HUES64 (cell line): ENCODE results near the gene HP1BP3.
"Not testable (repeated sequence)": the region's sequence is repeated elsewhere in the genome, so short reads cannot be mapped to it uniquely, and the experiment has no call there.

Experiments
- H3K27ac ChIP-seq: 2 replicates; pipeline ENCODE4 v1.7.0; 2013; ENCODE audit warnings: low read depth, low read length, inconsistent platforms
- H3K27me3 ChIP-seq: 2 replicates; pipeline ENCODE4 v1.6.1; 2013; ENCODE audit warnings: mild to moderate bottlenecking, low read length; ENCODE audit not compliant: insufficient read depth
- H3K36me3 ChIP-seq: 2 replicates; pipeline ENCODE4 v1.6.1; 2013; ENCODE audit warnings: mild to moderate bottlenecking, low read length; ENCODE audit not compliant: insufficient read depth
- H3K4me1 ChIP-seq: 2 replicates; pipeline ENCODE4 v1.6.1; 2013; ENCODE audit warnings: mild to moderate bottlenecking, low read length, moderate library complexity; ENCODE audit not compliant: insufficient read depth
- H3K4me3 ChIP-seq: 2 replicates; pipeline ENCODE4 v1.5.1; 2013; ENCODE audit warnings: mild to moderate bottlenecking, low read length, moderate library complexity
- H3K9ac ChIP-seq: 2 replicates; pipeline ENCODE4 v1.6.1; 2013; ENCODE audit warnings: mild to moderate bottlenecking, low read depth, low read length
- H3K9me3 ChIP-seq: 2 replicates; pipeline ENCODE4 v1.6.1; 2013; ENCODE audit warnings: low read depth, low read length; ENCODE audit not compliant: insufficient read depth
- WGBS: fragments of 150-250, 120-280 bp; methylation state at CpG from one replicate; pipeline ENCODE4 v1.1.7; 2013; ENCODE audit warnings: missing lambda C conversion rate; 5-methylcytosine and 5-hydroxymethylcytosine counted together

Gene HP1BP3

DNA sequence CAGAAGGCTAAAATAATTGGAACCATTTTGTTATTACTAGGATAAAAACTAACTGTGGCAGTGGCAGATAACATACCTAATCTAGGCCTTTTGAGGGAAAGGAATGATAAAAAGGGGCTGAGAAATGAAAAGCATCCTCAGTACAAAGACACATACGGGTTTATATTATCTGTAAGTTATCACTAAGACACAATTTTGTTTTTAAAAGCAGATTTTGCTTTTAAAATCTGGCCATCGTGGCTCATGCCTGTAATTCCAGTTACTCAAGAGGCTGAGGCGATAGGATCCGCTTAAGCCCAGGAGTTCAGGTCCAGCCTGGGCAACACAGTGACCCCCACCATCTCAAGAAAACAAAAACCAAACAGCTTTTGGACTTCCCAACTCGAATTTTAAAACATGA is 24.8 kb upstream of the HP1BP3 start:
- WGBS, result 93% methylated on average over 4 of the region's 5 CpGs
- H3K4me1 ChIP-seq, result no peaks in the 10 kb centered on the region
- H3K27ac ChIP-seq, result no peak overlapping the region
- H3K36me3 ChIP-seq, result peaks cover 51% of the 10 kb centered on the region
- no peaks in the 10 kb centered on the region for H3K9me3 ChIP-seq
- H3K4me3 ChIP-seq, result no peak overlapping the region
- no peaks in the 10 kb centered on the region for H3K27me3 ChIP-seq
- no peak overlapping the region for H3K9ac ChIP-seq

- no peaks in the 10 kb centered on the region for H3K9me3 ChIP-seq
- H3K36me3 ChIP-seq, result no peaks in the 10 kb centered on the region
These were observed 6.1 kb upstream of the HP1BP3 start for GRCh38 chr1:20793236-20793635.

GRCh38 chr1:20792196-20792595 is 5.1 kb upstream of the HP1BP3 start:
- 91% methylated on average over 2 of the region's 2 CpGs for WGBS

More at GRCh38 chr1:20793236-20793635, 6.1 kb upstream of the HP1BP3 start:
- no peak overlapping the region for H3K4me3 ChIP-seq
- H3K9ac ChIP-seq, result no peak overlapping the region
- H3K27me3 ChIP-seq, result no peaks in the 10 kb centered on the region
- WGBS, result 100% methylated on average over 1 of the region's 4 CpGs
- H3K4me1 ChIP-seq, result peaks cover 2% of the 10 kb centered on the region; the same call in 1 of the 2 replicates
- no peak overlapping the region for H3K27ac ChIP-seq

GRCh38 chr1:20790785-20791184 is 3.7 kb upstream of the HP1BP3 start:
- H3K36me3 ChIP-seq, result no peaks in the 10 kb centered on the region
- H3K27me3 ChIP-seq, result no peaks in the 10 kb centered on the region
- H3K4me1 ChIP-seq, result peaks cover 5% of the 10 kb centered on the region; the same call in 1 of the 2 replicates
- no peaks in the 10 kb centered on the region for H3K9me3 ChIP-seq
- no peak overlapping the region for H3K27ac ChIP-seq
- H3K4me3 ChIP-seq, result no peak overlapping the region
- 93% methylated on average over 3 of the region's 3 CpGs for WGBS
- no peak overlapping the region for H3K9ac ChIP-seq

More at GRCh38 chr1:20792196-20792595, 5.1 kb upstream of the HP1BP3 start:
- Histone ChIP-seq H3K4me3 (no peak overlapping the region), H3K9ac (no peak overlapping the region), H3K27me3 (no peaks in the 10 kb centered on the region), H3K27ac (no peak overlapping the region), H3K36me3 (no peaks in the 10 kb centered on the region), H3K9me3 (no peaks in the 10 kb centered on the region), H3K4me1 (peaks cover 5% of the 10 kb centered on the region; the same call in 1 of the 2 replicates)

DNA sequence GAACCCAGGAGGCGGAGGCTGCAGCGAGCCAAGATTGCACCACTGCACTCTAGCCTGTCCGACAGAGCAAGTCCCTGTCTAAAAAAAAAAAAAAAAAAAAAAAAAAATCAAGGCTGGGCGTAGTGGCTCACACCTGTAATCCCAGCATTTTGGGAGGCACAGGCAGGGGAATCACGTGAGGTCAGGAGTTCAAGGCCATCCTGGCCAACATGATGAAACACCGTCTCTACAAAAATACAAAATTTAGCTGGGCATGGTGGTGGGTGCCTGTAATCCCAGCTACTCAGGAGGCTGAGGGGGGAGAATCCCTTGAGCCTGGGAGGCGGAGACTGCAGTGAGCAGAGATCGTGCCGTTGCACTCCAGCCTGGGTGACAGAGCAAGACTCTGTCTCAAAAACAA is 2.5 kb upstream of the HP1BP3 start:
- not testable (repeated sequence) for H3K9me3 ChIP-seq, H3K27me3 ChIP-seq, H3K27ac ChIP-seq, H3K4me3 ChIP-seq, H3K36me3 ChIP-seq, H3K9ac ChIP-seq
- H3K4me1 ChIP-seq, result peaks cover 13% of the 10 kb centered on the region
- WGBS, result 94% methylated on average over 9 of the region's 9 CpGs

DNA sequence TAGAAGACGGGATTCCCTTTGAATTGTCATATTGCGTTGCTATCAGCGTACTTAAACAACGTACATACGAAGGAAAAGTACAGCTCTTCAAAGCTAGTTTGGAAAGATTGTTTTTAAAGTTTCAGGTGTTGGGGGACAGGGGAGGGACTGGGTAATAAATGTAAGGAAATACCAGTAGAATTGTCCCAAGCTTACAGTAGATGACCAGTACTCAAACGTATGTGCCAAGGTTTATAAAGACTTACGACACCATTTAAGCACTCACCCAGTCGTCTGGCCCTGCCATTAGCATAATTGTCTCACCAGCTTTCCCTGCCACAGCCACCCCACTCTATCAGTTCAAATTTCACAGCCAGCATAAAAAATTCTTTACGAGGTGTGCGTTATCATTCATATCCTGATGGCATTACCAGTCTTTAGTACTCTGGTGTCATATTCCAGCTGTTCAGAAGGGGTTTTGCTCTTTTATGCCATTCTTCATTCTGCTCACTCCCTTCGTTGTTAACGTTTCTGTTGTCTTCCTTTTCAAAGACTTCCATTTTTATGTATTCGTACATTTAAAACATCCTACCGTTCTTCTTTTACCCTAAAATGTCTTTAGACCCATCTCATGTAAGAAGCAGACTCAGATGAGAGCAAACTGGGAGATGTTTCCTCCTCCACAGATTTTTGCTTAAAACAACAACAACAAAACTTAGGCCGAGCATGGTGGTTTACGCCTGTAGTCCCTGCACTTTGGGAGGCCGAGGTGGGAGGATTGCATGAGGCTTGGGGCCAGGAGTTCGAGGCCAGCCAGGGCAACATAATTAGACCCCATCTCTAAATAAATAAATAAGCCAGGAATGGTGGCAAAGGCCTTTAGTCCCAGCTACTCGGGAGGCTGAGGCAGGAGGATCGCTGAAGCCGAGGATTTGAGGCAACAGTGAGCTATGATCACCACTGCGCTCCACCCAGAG is 1.0 kb upstream of the HP1BP3 start:
- H3K9ac ChIP-seq, result peak overlapping the region; percentile 94
- H3K36me3 ChIP-seq, result no peaks in the 10 kb centered on the region
- peaks cover 13% of the 10 kb centered on the region for H3K4me1 ChIP-seq
- H3K4me3 ChIP-seq, result peak overlapping the region; percentile 86
- no peaks in the 10 kb centered on the region for H3K27me3 ChIP-seq
- peak overlapping the region; percentile 98 for H3K27ac ChIP-seq
- no peaks in the 10 kb centered on the region for H3K9me3 ChIP-seq
- WGBS, result 48% methylated on average over 22 of the region's 22 CpGs

- H3K36me3 ChIP-seq, result no peaks in the 10 kb centered on the region
- peak overlapping the region; percentile 94 for H3K9ac ChIP-seq
- no peaks in the 10 kb centered on the region for H3K27me3 ChIP-seq
- H3K4me1 ChIP-seq, result peaks cover 13% of the 10 kb centered on the region
- H3K4me3 ChIP-seq, result peak overlapping the region; percentile 86
- WGBS, result under 1% methylated on average over 102 of the region's 102 CpGs
- peak overlapping the region; percentile 98 for H3K27ac ChIP-seq
- H3K9me3 ChIP-seq, result no peaks in the 10 kb centered on the region
These were observed 666 bp downstream of the HP1BP3 start for GRCh38 chr1:20786253-20787028.

- WGBS, result under 1% methylated on average over 16 of the region's 16 CpGs
- Histone ChIP-seq H3K9ac (peak overlapping the region; percentile 94), H3K9me3 (no peaks in the 10 kb centered on the region), H3K27me3 (no peaks in the 10 kb centered on the region), H3K27ac (peak overlapping the region; percentile 98), H3K36me3 (no peaks in the 10 kb centered on the region), H3K4me3 (peak overlapping the region; percentile 86), H3K4me1 (peaks cover 13% of the 10 kb centered on the region)
These were observed 1.2 kb downstream of the HP1BP3 start for GRCh38 chr1:20785907-20786252.

DNA sequence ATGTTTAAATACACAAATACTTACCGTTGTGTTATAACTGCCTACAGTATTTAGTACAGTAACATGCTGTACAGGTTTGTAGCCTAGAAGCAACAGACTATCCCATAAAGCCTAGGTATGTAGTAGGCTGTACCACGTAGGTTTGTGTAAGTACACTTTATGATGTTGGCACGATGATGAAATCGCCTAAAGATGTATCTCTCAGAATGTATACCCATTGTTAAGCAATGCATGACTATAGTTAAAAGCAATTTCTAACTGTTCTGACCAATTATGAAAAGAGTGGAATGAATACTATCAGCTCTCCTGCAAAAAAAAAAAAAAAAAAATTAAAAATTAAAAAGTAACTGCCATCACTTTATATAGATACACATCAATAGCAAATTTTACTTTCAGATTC is 11.4 kb downstream of the HP1BP3 start:
- H3K9ac ChIP-seq, result no peak overlapping the region
- H3K27me3 ChIP-seq, result no peaks in the 10 kb centered on the region
- no peak overlapping the region for H3K27ac ChIP-seq
- no peaks in the 10 kb centered on the region for H3K9me3 ChIP-seq
- WGBS, result 100% methylated on average over 4 of the region's 4 CpGs
- peaks cover 97% of the 10 kb centered on the region for H3K36me3 ChIP-seq
- H3K4me1 ChIP-seq, result no peaks in the 10 kb centered on the region
- H3K4me3 ChIP-seq, result no peak overlapping the region

DNA sequence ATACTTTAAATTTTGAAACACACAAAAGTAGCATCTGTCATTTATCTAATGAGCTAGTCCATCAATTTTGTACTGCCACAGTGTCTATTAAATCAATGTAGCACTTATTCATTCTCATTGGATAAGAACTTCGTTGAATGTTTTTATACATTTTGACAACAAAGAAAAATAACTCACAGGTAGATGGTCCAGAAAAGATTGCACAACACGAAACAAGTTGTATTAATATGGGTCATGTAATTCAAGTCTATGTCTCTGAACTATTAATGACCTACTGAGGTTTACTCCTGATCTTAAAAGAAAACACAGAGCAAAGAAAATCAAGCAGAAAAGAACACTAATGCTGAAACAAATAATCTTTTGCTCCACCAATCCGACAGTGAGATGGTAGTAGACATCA is 15.3 kb downstream of the HP1BP3 start:
- Histone ChIP-seq H3K27me3 (no peaks in the 10 kb centered on the region), H3K9ac (no peak overlapping the region), H3K36me3 (peaks cover 99% of the 10 kb centered on the region), H3K4me1 (no peaks in the 10 kb centered on the region), H3K9me3 (no peaks in the 10 kb centered on the region), H3K27ac (no peak overlapping the region), H3K4me3 (no peak overlapping the region)
- 100% methylated on average over 3 of the region's 3 CpGs for WGBS
